GM18907 (cell line): Measurements from ENCODE around the gene RNF213.

Experiments used
- ATAC-seq: cut with Tn5 transposase; IDR thresholded peaks from one replicate; pipeline ENCODE4 v1.9.1; 2021; ENCODE audit warnings: mild to moderate bottlenecking, moderate library complexity; ENCODE audit not compliant: unreplicated experiment

RNF213 gene

DNA sequence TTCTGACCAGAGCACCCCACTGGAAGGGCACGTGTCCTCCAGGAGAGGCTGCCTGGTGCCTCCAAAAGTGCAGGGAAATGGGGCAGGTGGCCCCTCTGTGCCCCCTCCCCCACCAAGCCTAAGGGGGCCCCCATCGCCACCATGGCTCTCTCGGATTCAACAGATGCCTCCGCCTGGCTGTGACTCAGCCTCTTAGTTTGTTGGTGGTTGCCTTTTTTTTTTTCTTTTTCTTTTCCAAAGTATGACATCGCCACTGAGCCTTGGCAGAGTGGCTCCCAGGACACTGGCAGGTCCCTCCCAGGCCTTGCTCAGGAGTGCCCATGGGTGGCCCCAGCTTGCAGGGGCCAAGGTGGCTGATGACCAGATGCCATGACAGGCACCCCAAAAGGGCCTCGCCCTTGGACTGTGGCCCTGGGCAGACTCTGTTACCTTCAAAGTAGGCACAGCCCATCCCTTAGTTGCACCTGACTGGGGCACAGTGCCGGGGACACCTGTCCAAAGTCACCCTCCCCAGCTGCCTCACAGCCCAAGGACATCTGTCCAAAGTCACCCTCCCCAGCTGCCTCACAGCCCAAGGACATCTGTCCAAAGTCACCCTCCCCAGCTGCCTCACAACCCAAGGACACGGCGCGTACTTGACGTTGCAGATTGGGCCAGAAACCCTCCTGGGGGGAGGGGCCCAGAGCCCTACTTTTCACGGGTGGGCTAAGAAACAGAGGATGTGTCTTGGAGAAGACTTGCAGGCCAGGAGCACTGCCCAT lies 186.2 kb downstream of the RNF213 start:
- ATAC-seq, result no peak

DNA sequence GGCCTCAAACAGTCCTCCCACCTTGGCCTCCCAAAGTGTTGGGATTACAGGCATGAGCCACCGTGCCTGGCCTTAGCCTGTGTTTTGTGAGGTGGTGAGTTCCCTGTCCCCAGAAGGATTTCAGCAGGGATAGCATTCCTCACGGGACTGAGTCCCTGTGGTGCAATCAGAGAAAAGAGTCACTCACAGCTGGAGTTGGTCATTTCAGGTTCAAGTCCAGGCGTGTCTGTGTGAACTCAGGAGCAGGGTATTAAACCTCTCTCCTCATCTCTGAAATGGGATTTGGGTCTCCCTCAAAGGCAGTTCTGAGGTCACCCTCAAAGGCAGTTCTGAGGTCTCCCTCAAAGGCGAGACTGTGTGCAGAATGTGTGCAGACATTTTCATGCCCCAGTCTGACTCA lies 187.1 kb downstream of the RNF213 start:
- no peak for ATAC-seq
